GM19468 (cell line): ENCODE results near the gene SCNN1G.

ENCODE experiments used
- ATAC-seq: cut with Tn5 transposase; IDR thresholded peaks from one replicate; pipeline ENCODE4 v1.9.1; 2021; ENCODE audit warnings: mild to moderate bottlenecking, moderate library complexity, moderate number of reproducible peaks; ENCODE audit not compliant: unreplicated experiment; ENCODE audit errors: extremely low read depth

SCNN1G gene

DNA sequence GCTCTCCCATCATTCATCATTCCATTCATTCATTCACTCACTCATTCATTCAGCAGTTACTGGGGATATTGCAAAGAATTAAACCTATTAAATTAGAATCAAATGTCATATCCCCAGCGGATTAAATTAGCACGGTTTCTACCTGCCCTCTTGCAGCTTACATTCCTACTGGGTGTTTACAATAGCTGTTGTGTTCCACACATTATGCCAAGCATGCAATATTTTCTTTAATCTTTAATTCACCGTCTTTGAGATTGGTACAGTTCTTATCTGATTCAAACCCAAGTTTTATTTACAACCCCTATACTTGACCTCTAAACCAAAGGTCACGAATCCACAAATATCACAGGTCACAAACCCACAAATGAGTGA lies 32.6 kb upstream of the SCNN1G start:
- no peak for ATAC-seq

- ATAC-seq: no peak
Observed at GRCh38 chr16:23152386-23153178, 30.0 kb upstream of the SCNN1G start.

- no peak for ATAC-seq
Observed at GRCh38 chr16:23155445-23156049, 27.0 kb upstream of the SCNN1G start.

DNA sequence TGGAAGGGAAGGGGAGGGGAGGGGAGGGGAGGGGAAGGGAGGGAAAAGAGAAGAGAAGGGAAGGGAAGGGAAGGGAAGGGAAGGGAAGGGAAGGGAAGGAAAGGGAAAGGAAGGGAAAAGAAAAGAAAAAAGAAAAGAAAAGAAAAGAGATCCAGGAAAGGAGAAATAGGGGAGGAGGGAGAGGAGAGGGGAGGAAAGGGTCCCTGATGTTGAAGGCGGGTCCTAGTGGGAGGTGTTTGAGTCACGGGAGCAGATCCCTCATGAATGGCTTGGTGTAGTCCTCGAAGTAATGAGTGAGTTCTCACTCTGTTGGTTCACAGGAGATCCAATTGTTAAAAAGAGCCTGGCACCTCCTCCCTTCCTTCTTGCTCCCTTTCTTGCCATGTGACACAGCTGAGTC lies 26.4 kb upstream of the SCNN1G start:
- no peak for ATAC-seq

GRCh38 chr16:23156946-23157460 lies 25.5 kb upstream of the SCNN1G start:
- ATAC-seq: no peak

- no peak for ATAC-seq
Observed at GRCh38 chr16:23158114-23158513, 24.4 kb upstream of the SCNN1G start.

GRCh38 chr16:23160082-23160481 lies 22.5 kb upstream of the SCNN1G start:
- no peak for ATAC-seq

- no peak for ATAC-seq
Observed at GRCh38 chr16:23160574-23160973, 22.0 kb upstream of the SCNN1G start.

- ATAC-seq: no peak
Observed at GRCh38 chr16:23163921-23164320, 18.6 kb upstream of the SCNN1G start.

DNA sequence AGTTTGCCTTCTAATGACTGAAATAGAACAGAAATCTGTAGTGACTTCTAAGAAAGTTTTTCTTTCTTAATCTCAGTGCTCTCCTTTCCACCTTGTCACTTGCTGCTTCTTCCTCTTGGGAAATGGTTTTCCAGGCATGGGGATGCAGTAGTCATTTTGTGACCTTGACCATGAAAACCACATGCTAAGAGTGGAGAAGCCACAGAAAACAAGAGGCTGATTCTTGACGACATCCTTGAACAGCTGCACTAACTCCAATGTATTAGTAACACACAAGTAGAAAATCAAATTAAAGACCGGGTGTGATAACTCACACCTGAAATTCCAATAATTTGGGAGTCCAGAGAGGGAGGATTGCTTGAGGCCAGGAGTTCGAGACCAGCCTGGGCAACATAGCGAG lies 17.8 kb upstream of the SCNN1G start:
- no peak for ATAC-seq

DNA sequence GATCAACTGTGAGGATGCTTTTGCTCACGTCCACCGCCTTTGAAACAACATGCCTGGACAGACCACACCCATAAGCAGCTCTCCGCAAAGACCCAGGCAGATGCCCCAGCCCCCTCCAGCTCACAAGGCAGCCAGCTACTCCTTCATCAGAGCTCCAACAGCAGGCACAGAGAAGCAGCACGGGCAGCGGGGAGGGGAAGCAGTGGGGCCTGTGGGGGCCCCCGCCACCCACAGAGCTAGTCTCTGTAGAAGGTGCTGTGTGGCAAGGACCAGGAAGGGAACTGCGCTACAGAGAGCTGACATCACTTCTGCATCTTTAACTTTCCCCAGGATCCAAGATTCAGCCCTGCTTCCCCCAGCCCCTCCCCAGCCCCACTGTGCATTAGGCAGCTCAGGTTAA lies 10.0 kb upstream of the SCNN1G start:
- no peak for ATAC-seq

DNA sequence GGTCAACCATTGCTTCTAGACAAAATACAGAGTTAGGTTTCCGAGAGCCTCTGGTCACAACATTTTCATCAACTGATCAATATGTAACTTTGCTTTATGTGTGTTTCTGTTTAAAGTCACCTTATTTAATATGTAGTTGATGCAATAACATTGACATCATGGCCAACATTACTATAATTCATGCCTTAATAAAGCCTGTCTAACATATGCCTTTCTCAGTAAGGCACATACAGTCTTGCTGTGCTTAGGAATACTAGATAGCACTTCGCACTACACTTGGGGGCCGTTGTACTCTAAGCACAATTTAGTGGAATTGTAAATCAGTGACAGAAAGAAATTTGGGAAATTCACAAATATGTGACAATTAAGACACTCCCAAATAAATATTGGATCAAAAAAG lies 9.6 kb upstream of the SCNN1G start:
- no peak for ATAC-seq

DNA sequence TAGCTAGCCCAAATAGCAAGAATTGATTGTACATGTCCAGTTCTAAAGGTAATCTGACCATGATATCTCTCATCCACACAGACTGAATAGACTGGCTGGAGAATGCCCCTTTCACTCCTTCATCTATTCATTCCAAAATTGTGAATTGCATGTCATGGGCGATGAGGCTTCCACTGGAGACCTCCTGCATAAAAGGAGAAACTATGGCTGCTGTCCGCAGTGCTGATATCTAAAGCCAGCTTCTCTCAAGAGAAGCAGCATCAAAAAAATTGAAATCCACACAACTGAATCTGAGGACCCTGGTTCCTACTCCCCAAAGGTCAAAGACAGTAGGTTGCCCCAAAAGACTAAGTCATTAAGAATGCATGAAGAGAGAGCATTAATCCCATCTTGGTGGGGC lies 7.9 kb upstream of the SCNN1G start:
- ATAC-seq: no peak

GRCh38 chr16:23175651-23176050 lies 6.9 kb upstream of the SCNN1G start:
- ATAC-seq: no peak

DNA sequence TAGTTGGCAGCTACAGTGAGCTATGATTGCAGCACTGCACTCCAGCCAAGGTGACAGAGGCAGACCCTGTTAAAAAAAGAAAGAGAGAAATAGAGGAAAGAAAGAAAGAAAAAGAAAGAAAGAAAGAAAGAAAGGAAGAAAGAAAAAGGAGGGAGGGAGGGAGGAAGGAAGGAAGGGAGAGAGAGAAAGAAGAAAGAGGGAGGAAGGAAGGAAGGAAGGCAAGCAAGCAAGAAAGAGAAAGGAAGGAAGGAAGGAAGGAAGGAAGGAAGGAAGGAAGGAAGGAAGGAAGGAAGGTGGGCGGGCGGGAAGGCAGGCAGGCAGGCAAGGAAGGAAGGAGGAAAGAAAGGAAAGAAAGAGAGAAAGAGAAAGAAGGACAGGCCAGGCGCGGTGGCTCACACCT lies 1.0 kb upstream of the SCNN1G start:
- no peak for ATAC-seq

DNA sequence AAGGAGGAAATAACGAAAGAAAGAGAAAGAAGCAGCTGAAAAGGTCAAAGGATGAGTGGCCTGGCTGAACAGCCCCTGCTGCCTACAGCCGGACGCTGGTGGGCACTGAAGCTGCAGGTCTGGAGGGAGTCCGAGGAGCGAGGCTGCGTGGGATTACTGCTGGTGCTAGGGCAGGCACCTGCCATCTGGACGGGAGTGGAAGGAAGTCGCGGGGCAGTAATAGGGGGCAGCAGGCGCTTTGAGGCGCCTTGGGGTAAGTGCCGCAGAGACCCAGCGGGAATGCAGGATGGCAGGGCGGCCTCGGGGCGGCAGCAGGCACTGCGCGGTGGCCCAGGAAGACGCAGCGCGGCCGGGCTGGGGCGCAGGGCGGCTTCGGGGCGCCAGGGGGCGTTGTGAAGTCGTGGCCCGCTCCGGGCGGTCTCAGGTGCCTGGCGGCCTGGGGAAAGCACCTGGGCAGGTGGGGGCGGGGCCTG lies 303 bp upstream of the SCNN1G start:
- ATAC-seq: peak; percentile 81

DNA sequence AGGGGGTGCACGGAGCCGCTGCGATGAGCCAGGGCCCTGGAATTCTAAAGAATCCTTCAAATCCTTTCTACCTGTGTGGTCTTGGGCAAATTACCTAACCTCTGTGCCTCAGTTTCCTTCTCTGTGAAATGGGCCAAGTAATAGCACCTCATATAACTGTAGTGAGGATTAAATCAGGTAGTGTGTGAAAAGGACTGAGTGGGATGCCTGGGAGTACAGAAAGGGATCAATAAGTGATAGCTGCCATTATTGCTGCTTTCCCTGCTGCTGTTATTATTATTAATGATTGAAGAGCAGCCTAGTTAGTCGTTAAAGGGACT lies 958 bp downstream of the SCNN1G start:
- no peak for ATAC-seq

DNA sequence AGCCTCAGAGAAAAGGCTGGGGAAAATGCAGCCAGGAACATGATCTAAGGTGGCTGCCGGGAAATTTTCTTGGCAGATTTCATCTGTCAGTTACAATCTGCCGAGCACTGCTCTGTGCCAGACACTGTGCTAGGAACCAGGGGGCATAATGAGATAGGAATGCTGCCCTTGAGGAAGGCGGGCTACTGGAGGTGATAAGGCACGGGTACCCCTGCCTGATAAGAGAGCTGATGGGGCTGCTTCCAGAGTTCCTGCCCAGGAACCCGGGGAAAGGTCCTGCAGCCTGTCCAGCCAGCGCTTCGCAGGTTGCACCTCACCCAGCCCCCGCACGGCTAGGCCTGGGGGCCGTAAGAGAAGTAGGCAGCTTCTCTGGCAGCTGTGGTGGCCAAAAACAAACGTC lies 3.1 kb downstream of the SCNN1G start:
- ATAC-seq: no peak

GRCh38 chr16:23186171-23186570 lies 3.6 kb downstream of the SCNN1G start:
- ATAC-seq: no peak

DNA sequence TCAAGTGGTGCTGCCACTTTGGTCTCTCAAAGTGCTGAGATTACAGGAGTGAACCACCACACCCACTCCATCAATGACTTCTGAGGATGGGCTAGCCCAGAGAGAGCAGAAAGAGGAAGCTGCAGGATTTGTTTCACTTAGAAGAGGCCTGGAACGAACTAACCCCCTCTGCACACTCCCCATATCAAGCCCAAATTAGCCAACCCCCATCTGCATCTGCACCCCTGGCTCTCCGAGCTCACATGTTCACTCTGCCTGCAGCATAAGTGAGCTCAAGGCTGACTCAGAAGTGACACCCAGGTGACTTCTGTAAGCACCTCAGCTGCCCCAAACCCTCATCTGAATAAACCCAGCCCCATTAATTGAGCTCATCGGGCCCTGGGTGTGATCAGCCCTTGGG lies 4.8 kb downstream of the SCNN1G start:
- no peak for ATAC-seq

DNA sequence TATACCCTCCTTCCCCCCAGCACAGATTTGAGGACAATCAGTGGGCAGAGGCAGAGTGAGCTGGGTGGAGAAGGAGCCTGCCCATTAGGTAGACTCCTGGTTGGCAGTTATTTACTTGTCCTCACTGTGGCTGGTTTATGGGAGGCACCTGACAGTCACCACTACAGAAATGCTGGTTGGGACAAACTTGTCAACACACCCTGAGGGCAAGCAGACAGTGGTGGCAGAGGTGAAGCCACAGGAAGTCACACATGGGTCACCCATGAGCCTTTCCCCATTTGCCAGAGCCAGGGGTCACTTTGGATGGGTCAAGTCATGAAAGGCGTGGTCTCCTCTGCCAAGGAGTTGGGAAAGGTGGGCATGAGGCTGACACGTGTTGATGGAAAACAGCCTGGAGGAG lies 6.4 kb downstream of the SCNN1G start:
- no peak for ATAC-seq
